ENCODE measurements around the gene BCAT1. TPM values are rescaled to one million over a fixed set of nuclear protein-coding genes. Genes with fewer than 3 reads are reported as not detected.

The BCAT1 gene
- total and polyA plus RNA-seq, 12 donors, result 0.95 to 17.0 (median 2.7) TPM

- TF ChIP-seq, protein P1, sequence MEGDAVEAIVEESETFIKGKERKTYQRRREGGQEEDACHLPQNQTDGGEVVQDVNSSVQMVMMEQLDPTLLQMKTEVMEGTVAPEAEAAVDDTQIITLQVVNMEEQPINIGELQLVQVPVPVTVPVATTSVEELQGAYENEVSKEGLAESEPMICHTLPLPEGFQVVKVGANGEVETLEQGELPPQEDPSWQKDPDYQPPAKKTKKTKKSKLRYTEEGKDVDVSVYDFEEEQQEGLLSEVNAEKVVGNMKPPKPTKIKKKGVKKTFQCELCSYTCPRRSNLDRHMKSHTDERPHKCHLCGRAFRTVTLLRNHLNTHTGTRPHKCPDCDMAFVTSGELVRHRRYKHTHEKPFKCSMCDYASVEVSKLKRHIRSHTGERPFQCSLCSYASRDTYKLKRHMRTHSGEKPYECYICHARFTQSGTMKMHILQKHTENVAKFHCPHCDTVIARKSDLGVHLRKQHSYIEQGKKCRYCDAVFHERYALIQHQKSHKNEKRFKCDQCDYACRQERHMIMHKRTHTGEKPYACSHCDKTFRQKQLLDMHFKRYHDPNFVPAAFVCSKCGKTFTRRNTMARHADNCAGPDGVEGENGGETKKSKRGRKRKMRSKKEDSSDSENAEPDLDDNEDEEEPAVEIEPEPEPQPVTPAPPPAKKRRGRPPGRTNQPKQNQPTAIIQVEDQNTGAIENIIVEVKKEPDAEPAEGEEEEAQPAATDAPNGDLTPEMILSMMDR (IDR thresholded peaks at IDR 0.05), result no peak
- intact Hi-C loops (cut with DNase I), result no loop called here
- 71 to 80% methylated on average over 3 of the region's 3 CpGs for WGBS, 2 donors
- H3K27ac ChIP-seq, result no peak overlapping the region
- ATAC-seq, result no peak
- H3K9me3 ChIP-seq, result no peaks in the 10 kb centered on the region
- no peak overlapping the region for H3K4me3 ChIP-seq
- no peak for DNase-seq
- no peaks in the 10 kb centered on the region for H3K36me3 ChIP-seq
- H3K4me1 ChIP-seq, result peaks cover 0 to 15% (median 0%) of the 10 kb centered on the region in 9 donors
- no peaks in the 10 kb centered on the region for H3K27me3 ChIP-seq
Measured at GRCh38 chr12:24921251-24922038, 27.5 kb downstream of the BCAT1 start.

DNA sequence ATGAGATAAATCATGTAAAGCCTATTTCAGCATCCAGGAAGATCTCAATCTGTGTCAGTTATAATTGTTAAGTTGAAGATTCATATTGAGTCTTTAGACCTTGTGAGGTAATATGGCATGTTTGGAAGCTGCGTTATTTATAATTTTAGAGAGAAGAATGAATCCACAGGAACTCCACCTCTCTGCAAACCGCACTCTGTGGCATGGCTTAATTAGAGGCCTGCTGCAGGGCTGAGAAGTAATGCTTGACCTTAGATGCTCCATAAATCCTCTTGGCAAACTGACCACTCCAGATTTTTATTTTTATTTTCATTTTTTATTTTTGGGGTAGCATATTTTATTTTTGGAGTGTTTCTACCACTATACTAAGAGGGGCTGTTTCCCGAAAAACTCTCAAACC lies 28.8 kb downstream of the BCAT1 start:
- Histone ChIP-seq H3K36me3 (no peaks in the 10 kb centered on the region), H3K27me3 (no peaks in the 10 kb centered on the region), H3K27ac (no peak overlapping the region), H3K4me3 (no peak overlapping the region), H3K4me1 (peaks cover 0 to 15% (median 0%) of the 10 kb centered on the region in 9 donors), H3K9me3 (no peaks in the 10 kb centered on the region)
- no peak for DNase-seq
- TF ChIP-seq, protein P1 (IDR thresholded peaks at IDR 0.05), result no peak
- ATAC-seq, result no peak
- intact Hi-C loops (cut with DNase I), result no loop called here
- WGBS, 2 donors, result 89 to 91% methylated on average over 3 of the region's 3 CpGs

GRCh38 chr12:24919346-24920001 lies 29.4 kb downstream of the BCAT1 start:
- Histone ChIP-seq H3K27ac (no peak overlapping the region), H3K4me3 (no peak overlapping the region), H3K9me3 (no peaks in the 10 kb centered on the region), H3K4me1 (peaks cover 0 to 15% (median 0%) of the 10 kb centered on the region in 9 donors), H3K27me3 (no peaks in the 10 kb centered on the region), H3K36me3 (no peaks in the 10 kb centered on the region)
- TF ChIP-seq, protein P1 (IDR thresholded peaks at IDR 0.05), result no peak
- no peak for DNase-seq
- no peak for ATAC-seq
- WGBS, 2 donors, result 72 to 81% methylated on average over 4 of the region's 4 CpGs
- intact Hi-C loops (cut with DNase I), result loop anchor here in 1 of 10 donors (2.0 kb wide), 1 partner anchor 51 kb away; no protein-coding TSS in a partner anchor

GRCh38 chr12:24918596-24918995 lies 30.3 kb downstream of the BCAT1 start:
- TF ChIP-seq, protein P1 (IDR thresholded peaks at IDR 0.05), result no peak
- Histone ChIP-seq H3K9me3 (no peaks in the 10 kb centered on the region), H3K4me3 (no peak overlapping the region), H3K27ac (no peak overlapping the region), H3K36me3 (no peaks in the 10 kb centered on the region), H3K4me1 (peaks cover 0 to 15% (median 0%) of the 10 kb centered on the region in 9 donors), H3K27me3 (no peaks in the 10 kb centered on the region)
- no peak for DNase-seq
- intact Hi-C loops (cut with DNase I), result loop anchor here in 1 of 10 donors (2.0 kb wide), 1 partner anchor 52 kb away; no protein-coding TSS in a partner anchor
- no peak for ATAC-seq
- WGBS, 2 donors, result 33 to 38% methylated on average over 2 of the region's 2 CpGs

Data from heart right ventricle (tissue), 16 donors.